GM12878 (cell line): ENCODE data around the gene AMBRA1. TPM values are rescaled to one million over a fixed set of nuclear protein-coding genes. Genes with fewer than 3 reads are reported as not detected.

Source experiments
- ATF3 ChIP-seq: IDR thresholded peaks from 2 replicates; pipeline ENCODE4 v1.6.1; 2011; ENCODE audit warnings: low read depth, mild to moderate bottlenecking, low read length, moderate library complexity, borderline replicate concordance; ENCODE audit errors: extremely low read depth
- CBFB ChIP-seq: IDR thresholded peaks from 2 replicates; pipeline ENCODE4 v1.6.1; 2016; ENCODE audit warnings: antibody characterized with exemption, low read depth
- CBX3 ChIP-seq: fragments of 200-600 bp; sonication (generic); IDR thresholded peaks from 2 replicates; pipeline ENCODE4 v1.6.1; 2016; ENCODE audit warnings: low read depth, borderline replicate concordance
- CHD4 ChIP-seq: fragments of 200-600 bp; sonication (generic); IDR thresholded peaks from 2 replicates; pipeline ENCODE4 v1.6.1; 2016; ENCODE audit warnings: mild to moderate bottlenecking
- GATAD2B ChIP-seq: fragments of 450-650 bp; conservative IDR thresholded peaks from 2 replicates; pipeline ENCODE4 v1.6.1; 2017; ENCODE audit warnings: low read depth, mild to moderate bottlenecking, moderate library complexity
- HCFC1 ChIP-seq: fragments of 150-350 bp; IDR thresholded peaks from 2 replicates; pipeline ENCODE4 v1.6.1; 2014; ENCODE audit warnings: low read length
- IKZF1 ChIP-seq: fragments of 450-650 bp; conservative IDR thresholded peaks from 2 replicates; pipeline ENCODE4 v1.6.1; 2017; ENCODE audit warnings: antibody characterized with exemption, mild to moderate bottlenecking
- NBN ChIP-seq: fragments of 450-650 bp; IDR thresholded peaks from 2 replicates; pipeline ENCODE4 v1.6.1; 2016
- NR2C2 ChIP-seq: IDR thresholded peaks from 2 replicates; pipeline ENCODE4 v1.6.1; 2011; ENCODE audit warnings: borderline replicate concordance, low read depth; ENCODE audit not compliant: control insufficient read depth, insufficient read length
- PAX5 ChIP-seq: IDR thresholded peaks from 2 replicates; pipeline ENCODE4 v1.6.1; 2011; ENCODE audit warnings: low read depth, low read length, borderline replicate concordance
- SMAD5 ChIP-seq: IDR thresholded peaks from 2 replicates; pipeline ENCODE4 v1.6.1; 2016; ENCODE audit warnings: antibody characterized with exemption, low read depth
- SMC3 ChIP-seq: IDR thresholded peaks from 2 replicates; pipeline ENCODE4 v1.6.1; 2011; ENCODE audit warnings: low read length, improper control_type of control experiment, borderline replicate concordance
- SP1 ChIP-seq: IDR thresholded peaks from one replicate; pipeline ENCODE4 v1.6.1; 2011; ENCODE audit warnings: low read depth, low read length
- ZNF384 ChIP-seq: IDR thresholded peaks from 2 replicates; pipeline ENCODE4 v1.6.1; 2012; ENCODE audit warnings: low read depth, mild to moderate bottlenecking, low read length, improper control_type of control experiment, borderline replicate concordance
- polyA plus RNA-seq, 11 experiments: library from polyadenylated mRNA; depleted of rRNA in 4 of 11; unstranded in 6 of 11; stranded (reverse) in 5 of 11; fragments of >200 nt; fragmentation: Nextera tagmentation in 4 of 11; fragmentation: Illumina TruSeq in 1 of 11; extraction: Ambion mirVana in 4 of 11; extraction: Trizol in 1 of 11; gene quantifications; 1 replicate in 1 of 11; 2 replicates in 10 of 11; pipeline versions ENCODE4 v1.2.1 to v1.2.3, GENCODE V29; 2011 to 2016; ENCODE audit warnings: inconsistent platforms in 2 of 11, missing spikeins in 2 of 11, low read depth in 1 of 11
- total RNA-seq, 4 experiments: library from RNA; depleted of rRNA in 3 of 4; stranded (reverse); fragments of >200 nt in 3 of 4; fragmentation: Illumina TruSeq in 1 of 4; extraction: Trizol in 1 of 4; gene quantifications; 2 replicates each; pipeline versions ENCODE4 v1.2.1 to v1.2.3, GENCODE V29; 2013 to 2021
- TF ChIP-seq, protein P1 (sequence below): fragments of 450-650 bp; IDR thresholded peaks from 2 replicates; pipeline ENCODE4 v1.6.1; 2016; ENCODE audit warnings: mild to moderate bottlenecking, moderate library complexity, borderline replicate concordance
- TF ChIP-seq, protein P2 (sequence below): fragments of 450-650 bp; IDR thresholded peaks from 2 replicates; pipeline ENCODE4 v1.6.1; 2018; ENCODE audit warnings: borderline replicate concordance, mild to moderate bottlenecking; ENCODE audit not compliant: partially characterized antibody
- TF ChIP-seq, protein P3 (sequence below): fragments of 150-350 bp; IDR thresholded peaks from 2 replicates; pipeline ENCODE4 v1.6.1; 2014; ENCODE audit warnings: mild to moderate bottlenecking, low read depth, low read length
- TF ChIP-seq, protein P4 (sequence below): fragments of 450-650 bp; formaldehyde crosslinking; IDR thresholded peaks from 2 replicates; pipeline ENCODE4 v1.5.0; 2022; ENCODE audit warnings: mild to moderate bottlenecking, missing genetic modification characterization

The AMBRA1 gene
- total and polyA plus RNA-seq, 10 of the 15 experiments (the other 5 are each of a cell fraction or from before 2014, with no cell fraction given), result 0.57 to 34.3 (median 13.7) TPM

DNA sequence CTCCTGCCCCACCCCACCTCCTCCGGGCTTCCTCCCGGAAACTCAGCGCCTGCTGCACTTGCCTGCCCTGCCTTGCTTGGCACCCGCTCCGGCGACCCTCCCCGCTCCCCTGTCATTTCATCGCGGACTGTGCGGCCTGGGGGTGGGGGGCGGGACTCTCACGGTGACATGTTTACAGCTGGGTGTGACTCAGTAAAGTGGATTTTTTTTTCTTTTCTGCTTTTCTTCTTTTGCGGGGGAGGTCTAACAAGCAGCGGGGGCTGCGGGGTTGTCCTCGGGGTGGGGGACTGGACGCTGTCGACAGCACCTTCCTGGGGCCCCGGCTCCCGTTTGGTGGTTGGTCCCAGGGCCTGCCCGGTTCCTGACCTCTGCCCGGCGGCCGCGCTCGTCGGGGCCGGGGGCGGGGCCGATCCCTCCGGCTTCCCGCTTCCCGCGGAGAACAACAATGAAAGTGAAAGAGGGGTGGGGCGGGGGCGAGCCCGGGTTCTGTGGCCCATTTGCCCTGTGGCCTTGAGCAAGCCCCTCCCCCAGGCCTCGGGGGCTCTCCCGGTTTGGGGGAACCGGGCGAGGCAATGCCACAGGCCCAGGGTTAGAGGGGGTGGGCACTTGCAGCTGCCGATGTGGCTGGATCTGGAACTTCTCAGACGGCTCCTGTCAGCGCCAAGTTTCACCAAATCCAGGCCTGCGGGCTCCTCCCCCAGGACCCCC lies 213.3 kb downstream of the AMBRA1 start (continued):
- TF ChIP-seq, protein P1, sequence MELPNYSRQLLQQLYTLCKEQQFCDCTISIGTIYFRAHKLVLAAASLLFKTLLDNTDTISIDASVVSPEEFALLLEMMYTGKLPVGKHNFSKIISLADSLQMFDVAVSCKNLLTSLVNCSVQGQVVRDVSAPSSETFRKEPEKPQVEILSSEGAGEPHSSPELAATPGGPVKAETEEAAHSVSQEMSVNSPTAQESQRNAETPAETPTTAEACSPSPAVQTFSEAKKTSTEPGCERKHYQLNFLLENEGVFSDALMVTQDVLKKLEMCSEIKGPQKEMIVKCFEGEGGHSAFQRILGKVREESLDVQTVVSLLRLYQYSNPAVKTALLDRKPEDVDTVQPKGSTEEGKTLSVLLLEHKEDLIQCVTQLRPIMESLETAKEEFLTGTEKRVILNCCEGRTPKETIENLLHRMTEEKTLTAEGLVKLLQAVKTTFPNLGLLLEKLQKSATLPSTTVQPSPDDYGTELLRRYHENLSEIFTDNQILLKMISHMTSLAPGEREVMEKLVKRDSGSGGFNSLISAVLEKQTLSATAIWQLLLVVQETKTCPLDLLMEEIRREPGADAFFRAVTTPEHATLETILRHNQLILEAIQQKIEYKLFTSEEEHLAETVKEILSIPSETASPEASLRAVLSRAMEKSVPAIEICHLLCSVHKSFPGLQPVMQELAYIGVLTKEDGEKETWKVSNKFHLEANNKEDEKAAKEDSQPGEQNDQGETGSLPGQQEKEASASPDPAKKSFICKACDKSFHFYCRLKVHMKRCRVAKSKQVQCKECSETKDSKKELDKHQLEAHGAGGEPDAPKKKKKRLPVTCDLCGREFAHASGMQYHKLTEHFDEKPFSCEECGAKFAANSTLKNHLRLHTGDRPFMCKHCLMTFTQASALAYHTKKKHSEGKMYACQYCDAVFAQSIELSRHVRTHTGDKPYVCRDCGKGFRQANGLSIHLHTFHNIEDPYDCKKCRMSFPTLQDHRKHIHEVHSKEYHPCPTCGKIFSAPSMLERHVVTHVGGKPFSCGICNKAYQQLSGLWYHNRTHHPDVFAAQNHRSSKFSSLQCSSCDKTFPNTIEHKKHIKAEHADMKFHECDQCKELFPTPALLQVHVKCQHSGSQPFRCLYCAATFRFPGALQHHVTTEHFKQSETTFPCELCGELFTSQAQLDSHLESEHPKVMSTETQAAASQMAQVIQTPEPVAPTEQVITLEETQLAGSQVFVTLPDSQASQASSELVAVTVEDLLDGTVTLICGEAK, result no peak
- TF ChIP-seq, protein P2, sequence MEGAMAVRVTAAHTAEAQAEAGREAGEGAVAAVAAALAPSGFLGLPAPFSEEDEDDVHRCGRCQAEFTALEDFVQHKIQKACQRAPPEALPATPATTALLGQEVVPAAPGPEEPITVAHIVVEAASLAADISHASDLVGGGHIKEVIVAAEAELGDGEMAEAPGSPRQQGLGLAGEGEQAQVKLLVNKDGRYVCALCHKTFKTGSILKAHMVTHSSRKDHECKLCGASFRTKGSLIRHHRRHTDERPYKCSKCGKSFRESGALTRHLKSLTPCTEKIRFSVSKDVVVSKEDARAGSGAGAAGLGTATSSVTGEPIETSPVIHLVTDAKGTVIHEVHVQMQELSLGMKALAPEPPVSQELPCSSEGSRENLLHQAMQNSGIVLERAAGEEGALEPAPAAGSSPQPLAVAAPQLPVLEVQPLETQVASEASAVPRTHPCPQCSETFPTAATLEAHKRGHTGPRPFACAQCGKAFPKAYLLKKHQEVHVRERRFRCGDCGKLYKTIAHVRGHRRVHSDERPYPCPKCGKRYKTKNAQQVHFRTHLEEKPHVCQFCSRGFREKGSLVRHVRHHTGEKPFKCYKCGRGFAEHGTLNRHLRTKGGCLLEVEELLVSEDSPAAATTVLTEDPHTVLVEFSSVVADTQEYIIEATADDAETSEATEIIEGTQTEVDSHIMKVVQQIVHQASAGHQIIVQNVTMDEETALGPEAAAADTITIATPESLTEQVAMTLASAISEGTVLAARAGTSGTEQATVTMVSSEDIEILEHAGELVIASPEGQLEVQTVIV, result no peak
- TF ChIP-seq NBN (no peak), ZNF384 (peak; percentile 39; the same call in 1 of the 2 replicates), GATAD2B (peak; percentile 74; the same call in 1 of the 2 replicates), CHD4 (no peak), SP1 (no peak), CBX3 (no peak), PAX5 (no peak), SMAD5 (no peak), HCFC1 (no peak), IKZF1 (peak; percentile 74; the same call in 1 of the 2 replicates), SMC3 (no peak), CBFB (no peak), NR2C2 (no peak), ATF3 (no peak)
- TF ChIP-seq, protein P3, sequence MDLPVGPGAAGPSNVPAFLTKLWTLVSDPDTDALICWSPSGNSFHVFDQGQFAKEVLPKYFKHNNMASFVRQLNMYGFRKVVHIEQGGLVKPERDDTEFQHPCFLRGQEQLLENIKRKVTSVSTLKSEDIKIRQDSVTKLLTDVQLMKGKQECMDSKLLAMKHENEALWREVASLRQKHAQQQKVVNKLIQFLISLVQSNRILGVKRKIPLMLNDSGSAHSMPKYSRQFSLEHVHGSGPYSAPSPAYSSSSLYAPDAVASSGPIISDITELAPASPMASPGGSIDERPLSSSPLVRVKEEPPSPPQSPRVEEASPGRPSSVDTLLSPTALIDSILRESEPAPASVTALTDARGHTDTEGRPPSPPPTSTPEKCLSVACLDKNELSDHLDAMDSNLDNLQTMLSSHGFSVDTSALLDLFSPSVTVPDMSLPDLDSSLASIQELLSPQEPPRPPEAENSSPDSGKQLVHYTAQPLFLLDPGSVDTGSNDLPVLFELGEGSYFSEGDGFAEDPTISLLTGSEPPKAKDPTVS, result no peak
- TF ChIP-seq, protein P4, sequence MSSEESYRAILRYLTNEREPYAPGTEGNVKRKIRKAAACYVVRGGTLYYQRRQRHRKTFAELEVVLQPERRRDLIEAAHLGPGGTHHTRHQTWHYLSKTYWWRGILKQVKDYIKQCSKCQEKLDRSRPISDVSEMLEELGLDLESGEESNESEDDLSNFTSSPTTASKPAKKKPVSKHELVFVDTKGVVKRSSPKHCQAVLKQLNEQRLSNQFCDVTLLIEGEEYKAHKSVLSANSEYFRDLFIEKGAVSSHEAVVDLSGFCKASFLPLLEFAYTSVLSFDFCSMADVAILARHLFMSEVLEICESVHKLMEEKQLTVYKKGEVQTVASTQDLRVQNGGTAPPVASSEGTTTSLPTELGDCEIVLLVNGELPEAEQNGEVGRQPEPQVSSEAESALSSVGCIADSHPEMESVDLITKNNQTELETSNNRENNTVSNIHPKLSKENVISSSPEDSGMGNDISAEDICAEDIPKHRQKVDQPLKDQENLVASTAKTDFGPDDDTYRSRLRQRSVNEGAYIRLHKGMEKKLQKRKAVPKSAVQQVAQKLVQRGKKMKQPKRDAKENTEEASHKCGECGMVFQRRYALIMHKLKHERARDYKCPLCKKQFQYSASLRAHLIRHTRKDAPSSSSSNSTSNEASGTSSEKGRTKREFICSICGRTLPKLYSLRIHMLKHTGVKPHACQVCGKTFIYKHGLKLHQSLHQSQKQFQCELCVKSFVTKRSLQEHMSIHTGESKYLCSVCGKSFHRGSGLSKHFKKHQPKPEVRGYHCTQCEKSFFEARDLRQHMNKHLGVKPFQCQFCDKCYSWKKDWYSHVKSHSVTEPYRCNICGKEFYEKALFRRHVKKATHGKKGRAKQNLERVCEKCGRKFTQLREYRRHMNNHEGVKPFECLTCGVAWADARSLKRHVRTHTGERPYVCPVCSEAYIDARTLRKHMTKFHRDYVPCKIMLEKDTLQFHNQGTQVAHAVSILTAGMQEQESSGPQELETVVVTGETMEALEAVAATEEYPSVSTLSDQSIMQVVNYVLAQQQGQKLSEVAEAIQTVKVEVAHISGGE (CRISPR knock-in tag), result no peak
